ENCODE measurements around the gene C19orf12.

The C19orf12 gene

GRCh38 chr19:29664753-29665214 is 50.3 kb downstream of the C19orf12 start:
- no peak for DNase-seq (ENCODE audit: low spot score)

- no peak for DNase-seq (ENCODE audit: low spot score)
These were observed 51.0 kb downstream of the C19orf12 start for GRCh38 chr19:29663861-29664752.

- no peak for DNase-seq (ENCODE audit: low spot score)
These were observed 52.3 kb downstream of the C19orf12 start for GRCh38 chr19:29662604-29663404.

GRCh38 chr19:29662278-29662603 is 52.8 kb downstream of the C19orf12 start:
- DNase-seq (ENCODE audit: low spot score) = no peak

GRCh38 chr19:29660835-29661234 is 54.2 kb downstream of the C19orf12 start:
- DNase-seq (ENCODE audit: low spot score) = no peak

GRCh38 chr19:29658221-29658991 is 56.7 kb downstream of the C19orf12 start:
- no peak for DNase-seq (ENCODE audit: low spot score)

GRCh38 chr19:29655648-29656335 is 59.3 kb downstream of the C19orf12 start:
- DNase-seq (ENCODE audit: low spot score) = no peak

GRCh38 chr19:29653398-29653797 is 61.7 kb downstream of the C19orf12 start:
- no peak for DNase-seq (ENCODE audit: low spot score)

GRCh38 chr19:29651622-29652394 is 63.3 kb downstream of the C19orf12 start:
- DNase-seq (ENCODE audit: low spot score) = no peak

- no peak for DNase-seq (ENCODE audit: low spot score)
These were observed 64.2 kb downstream of the C19orf12 start for GRCh38 chr19:29650772-29651387.

Measured in globus pallidus (tissue), 1 donor.